ENCODE results near the gene ANKS6.

Gene ANKS6

DNA sequence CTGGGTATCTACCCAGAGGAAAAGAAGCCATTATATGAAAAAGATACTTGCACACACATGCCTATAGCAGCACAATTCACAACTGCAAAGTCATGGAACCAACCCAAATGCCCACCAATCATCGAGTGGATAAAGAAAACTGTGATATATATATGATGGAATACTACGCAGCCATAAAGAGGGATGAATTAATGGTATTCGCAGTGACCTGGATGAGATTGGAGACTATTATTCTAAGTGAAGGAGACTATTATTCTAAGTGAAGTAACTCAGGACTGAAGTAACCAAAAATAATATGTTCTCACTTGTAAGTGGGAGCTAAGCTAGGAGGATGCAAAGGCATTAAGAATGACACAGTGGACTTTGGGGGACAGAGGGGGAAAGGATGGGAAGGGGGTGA, 57.6 kb downstream of the ANKS6 start:
- no peaks in the 10 kb centered on the region for H3K27me3 ChIP-seq (ENCODE audit: insufficient read depth, low read length, poor library complexity, severe bottlenecking)
- H3K4me1 ChIP-seq (ENCODE audit: insufficient read depth, low read length, poor library complexity, severe bottlenecking): peaks cover 43% of the 10 kb centered on the region
- no peaks in the 10 kb centered on the region for H4K20me1 ChIP-seq (ENCODE audit: insufficient read depth, low read length, poor library complexity, severe bottlenecking)
- H3K9ac ChIP-seq (ENCODE audit: low read depth, low read length, poor library complexity, severe bottlenecking): no peak overlapping the region
- H3K9me2 ChIP-seq (replicated peaks; ENCODE audit: low read depth, low read length): no peaks in the 10 kb centered on the region
- no peaks in the 10 kb centered on the region for H3K9me3 ChIP-seq (ENCODE audit: insufficient read depth, low read depth, low read length)
- no peaks in the 10 kb centered on the region for H3K79me2 ChIP-seq (ENCODE audit: insufficient read depth, low read length)
- H3F3A ChIP-seq (ENCODE audit: low read depth): peaks cover 11% of the 10 kb centered on the region
- H3K4me2 ChIP-seq (ENCODE audit: low read depth, low read length, poor library complexity, severe bottlenecking): no peak overlapping the region
- H3K4me3 ChIP-seq (ENCODE audit: low read length, poor library complexity, severe bottlenecking): no peak overlapping the region
- H2AFZ ChIP-seq (ENCODE audit: low read length): no peak overlapping the region
- no peak for TF ChIP-seq EZH2phosphoT487 (IDR thresholded peaks at IDR 0.05; ENCODE audit: borderline replicate concordance)
- TF ChIP-seq, protein P1, sequence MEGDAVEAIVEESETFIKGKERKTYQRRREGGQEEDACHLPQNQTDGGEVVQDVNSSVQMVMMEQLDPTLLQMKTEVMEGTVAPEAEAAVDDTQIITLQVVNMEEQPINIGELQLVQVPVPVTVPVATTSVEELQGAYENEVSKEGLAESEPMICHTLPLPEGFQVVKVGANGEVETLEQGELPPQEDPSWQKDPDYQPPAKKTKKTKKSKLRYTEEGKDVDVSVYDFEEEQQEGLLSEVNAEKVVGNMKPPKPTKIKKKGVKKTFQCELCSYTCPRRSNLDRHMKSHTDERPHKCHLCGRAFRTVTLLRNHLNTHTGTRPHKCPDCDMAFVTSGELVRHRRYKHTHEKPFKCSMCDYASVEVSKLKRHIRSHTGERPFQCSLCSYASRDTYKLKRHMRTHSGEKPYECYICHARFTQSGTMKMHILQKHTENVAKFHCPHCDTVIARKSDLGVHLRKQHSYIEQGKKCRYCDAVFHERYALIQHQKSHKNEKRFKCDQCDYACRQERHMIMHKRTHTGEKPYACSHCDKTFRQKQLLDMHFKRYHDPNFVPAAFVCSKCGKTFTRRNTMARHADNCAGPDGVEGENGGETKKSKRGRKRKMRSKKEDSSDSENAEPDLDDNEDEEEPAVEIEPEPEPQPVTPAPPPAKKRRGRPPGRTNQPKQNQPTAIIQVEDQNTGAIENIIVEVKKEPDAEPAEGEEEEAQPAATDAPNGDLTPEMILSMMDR (conservative IDR thresholded peaks at IDR 0.05; ENCODE audit: low read length): no peak
- H3K36me3 ChIP-seq (ENCODE audit: insufficient read depth, low read length): no peaks in the 10 kb centered on the region

DNA sequence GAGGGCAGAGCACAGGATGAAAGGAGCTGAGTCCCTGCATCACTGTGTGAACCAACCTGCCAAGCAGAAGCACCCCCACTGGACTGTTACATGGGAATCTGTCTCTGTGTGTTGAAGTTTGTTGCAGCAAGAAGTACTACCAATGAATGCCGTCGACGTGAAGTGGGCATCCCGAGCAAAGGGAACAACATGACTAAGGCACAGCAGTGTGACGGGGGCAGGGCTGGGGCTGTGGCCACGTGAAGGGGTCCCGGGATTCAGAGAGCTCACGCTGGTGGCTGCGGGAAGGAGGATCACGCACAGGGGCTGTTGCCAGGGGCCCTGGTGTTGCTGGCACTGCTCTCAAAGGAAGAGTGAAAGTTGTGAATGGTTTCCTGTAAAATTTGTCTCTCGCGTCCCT, 60.1 kb downstream of the ANKS6 start:
- no peak overlapping the region for H3K4me3 ChIP-seq (ENCODE audit: low read length, poor library complexity, severe bottlenecking)
- H3K9ac ChIP-seq (ENCODE audit: low read depth, low read length, poor library complexity, severe bottlenecking): no peak overlapping the region
- TF ChIP-seq EZH2phosphoT487 (IDR thresholded peaks at IDR 0.05; ENCODE audit: borderline replicate concordance): no peak
- TF ChIP-seq, protein P1 (conservative IDR thresholded peaks at IDR 0.05; ENCODE audit: low read length): no peak
- no peak overlapping the region for H2AFZ ChIP-seq (ENCODE audit: low read length)
- H3K4me1 ChIP-seq (ENCODE audit: insufficient read depth, low read length, poor library complexity, severe bottlenecking): peaks cover 22% of the 10 kb centered on the region
- H3K4me2 ChIP-seq (ENCODE audit: low read depth, low read length, poor library complexity, severe bottlenecking): peak overlapping the region; percentile 35
- no peaks in the 10 kb centered on the region for H3K79me2 ChIP-seq (ENCODE audit: insufficient read depth, low read length)
- no peaks in the 10 kb centered on the region for H3K27me3 ChIP-seq (ENCODE audit: insufficient read depth, low read length, poor library complexity, severe bottlenecking)
- no peaks in the 10 kb centered on the region for H3K9me3 ChIP-seq (ENCODE audit: insufficient read depth, low read depth, low read length)
- no peaks in the 10 kb centered on the region for H3K9me2 ChIP-seq (replicated peaks; ENCODE audit: low read depth, low read length)
- peaks cover 9% of the 10 kb centered on the region for H3F3A ChIP-seq (ENCODE audit: low read depth)
- no peaks in the 10 kb centered on the region for H3K36me3 ChIP-seq (ENCODE audit: insufficient read depth, low read length)
- H4K20me1 ChIP-seq (ENCODE audit: insufficient read depth, low read length, poor library complexity, severe bottlenecking): no peaks in the 10 kb centered on the region

GRCh38 chr9:98732801-98733200, 63.6 kb downstream of the ANKS6 start:
- Histone ChIP-seq H3K9me3 (ENCODE audit: insufficient read depth, low read depth, low read length) (no peaks in the 10 kb centered on the region), H4K20me1 (ENCODE audit: insufficient read depth, low read length, poor library complexity, severe bottlenecking) (no peaks in the 10 kb centered on the region), H3K9me2 (replicated peaks; ENCODE audit: low read depth, low read length) (no peaks in the 10 kb centered on the region), H3K4me2 (ENCODE audit: low read depth, low read length, poor library complexity, severe bottlenecking) (no peak overlapping the region), H3K79me2 (ENCODE audit: insufficient read depth, low read length) (no peaks in the 10 kb centered on the region), H3K9ac (ENCODE audit: low read depth, low read length, poor library complexity, severe bottlenecking) (no peak overlapping the region), H3K4me3 (ENCODE audit: low read length, poor library complexity, severe bottlenecking) (no peak overlapping the region), H3K36me3 (ENCODE audit: insufficient read depth, low read length) (no peaks in the 10 kb centered on the region), H3F3A (ENCODE audit: low read depth) (no peaks in the 10 kb centered on the region), H2AFZ (ENCODE audit: low read length) (no peak overlapping the region), H3K4me1 (ENCODE audit: insufficient read depth, low read length, poor library complexity, severe bottlenecking) (peaks cover 11% of the 10 kb centered on the region), H3K27me3 (ENCODE audit: insufficient read depth, low read length, poor library complexity, severe bottlenecking) (no peaks in the 10 kb centered on the region)
- TF ChIP-seq EZH2phosphoT487 (IDR thresholded peaks at IDR 0.05; ENCODE audit: borderline replicate concordance): no peak
- TF ChIP-seq, protein P1 (conservative IDR thresholded peaks at IDR 0.05; ENCODE audit: low read length): no peak

All from Loucy (cell line).